DND-41 (cell line): ENCODE results near the gene MARCHF6.

Source experiments
- ATAC-seq: fragments of 200-7000 bp; cut with Tn5 transposase; 3 replicates; pipeline ENCODE4 v1.9.1; 2021; ENCODE audit warnings: low read depth; ENCODE audit not compliant: insufficient read depth
- DNase-seq: peaks from one replicate; pipeline ENCODE4 v3.0.0-alpha.2; 2020
- H2AFZ ChIP-seq: 2 replicates; pipeline ENCODE4 v1.6.0; 2012; ENCODE audit warnings: low read depth, low read length
- H3K27ac ChIP-seq: 2 replicates; pipeline ENCODE4 v1.5.1; 2012; ENCODE audit warnings: low read length, inconsistent platforms
- H3K27me3 ChIP-seq: fragments of 200-600 bp; sonication (generic); 2 replicates; pipeline ENCODE4 v1.6.0; 2012; ENCODE audit warnings: low read length, mild to moderate bottlenecking, inconsistent platforms; ENCODE audit not compliant: insufficient read depth, poor library complexity
- H3K36me3 ChIP-seq: 2 replicates; pipeline ENCODE4 v1.5.1; 2012; ENCODE audit warnings: low read length, inconsistent platforms; ENCODE audit not compliant: insufficient read depth
- H3K4me1 ChIP-seq: 2 replicates; pipeline ENCODE4 v1.5.1; 2012; ENCODE audit warnings: mild to moderate bottlenecking, low read length; ENCODE audit not compliant: insufficient read depth
- H3K4me2 ChIP-seq: 2 replicates; pipeline ENCODE4 v1.6.0; 2012; ENCODE audit warnings: mild to moderate bottlenecking, moderate library complexity, low read length, inconsistent platforms; ENCODE audit not compliant: insufficient read depth
- H3K4me3 ChIP-seq, 2 experiments: fragments of 200-600 bp in 1 of 2; shearing (Covaris generic) in 1 of 2; 2 replicates each; pipeline ENCODE4 v1.5.1; 2012 to 2016; ENCODE audit warnings: inconsistent platforms in 2 of 2, low read length in 2 of 2, mild to moderate bottlenecking in 2 of 2, low read depth in 1 of 2, moderate library complexity in 1 of 2
- H3K79me2 ChIP-seq: 2 replicates; pipeline ENCODE4 v1.6.0; 2012; ENCODE audit warnings: low read length, inconsistent platforms; ENCODE audit not compliant: insufficient read depth
- H3K9ac ChIP-seq: 2 replicates; pipeline ENCODE4 v1.6.0; 2012; ENCODE audit warnings: low read depth, mild to moderate bottlenecking, inconsistent platforms, low read length, moderate library complexity
- H3K9me3 ChIP-seq: 2 replicates; pipeline ENCODE4 v1.5.1; 2012; ENCODE audit warnings: low read length, moderate library complexity, mild to moderate bottlenecking, inconsistent platforms; ENCODE audit not compliant: insufficient read depth, severe bottlenecking
- H4K20me1 ChIP-seq: 2 replicates; pipeline ENCODE4 v1.6.0; 2012; ENCODE audit warnings: low read length; ENCODE audit not compliant: insufficient read depth
- EZH2 ChIP-seq: IDR thresholded peaks from 3 replicates; pipeline ENCODE4 v1.6.1; 2012; ENCODE audit warnings: borderline replicate concordance, low read depth, mild to moderate bottlenecking, moderate library complexity, low read length, inconsistent platforms; ENCODE audit not compliant: severe bottlenecking
- TF ChIP-seq, protein P1 (sequence below): IDR thresholded peaks from 2 replicates; pipeline ENCODE4 v1.5.1; 2012; ENCODE audit warnings: borderline replicate concordance, low read length, moderate library complexity, mild to moderate bottlenecking; ENCODE audit not compliant: poor library complexity, severe bottlenecking; ENCODE audit errors: extremely low read depth

Gene MARCHF6

DNA sequence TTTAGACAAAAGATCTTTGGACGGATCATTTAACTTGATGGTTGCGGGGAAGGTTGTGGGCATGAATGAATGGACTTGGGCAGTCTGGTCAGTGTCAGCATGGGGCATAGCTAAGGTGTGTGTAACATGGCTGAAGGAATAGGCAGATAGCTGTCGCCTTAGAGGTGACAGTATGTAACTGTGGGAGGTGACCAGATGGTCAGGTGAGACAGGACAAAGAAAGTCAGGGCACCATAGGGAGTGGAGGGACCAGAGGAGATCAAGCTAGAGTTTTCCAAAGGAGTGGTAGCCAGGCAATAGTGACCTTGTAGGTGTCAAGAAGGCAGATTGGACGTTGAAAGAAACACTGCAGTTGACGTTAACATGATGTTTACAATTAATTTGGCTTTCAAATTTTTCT lies 43.1 kb downstream of the MARCHF6 start:
- TF ChIP-seq EZH2 = no peak
- TF ChIP-seq, protein P1, sequence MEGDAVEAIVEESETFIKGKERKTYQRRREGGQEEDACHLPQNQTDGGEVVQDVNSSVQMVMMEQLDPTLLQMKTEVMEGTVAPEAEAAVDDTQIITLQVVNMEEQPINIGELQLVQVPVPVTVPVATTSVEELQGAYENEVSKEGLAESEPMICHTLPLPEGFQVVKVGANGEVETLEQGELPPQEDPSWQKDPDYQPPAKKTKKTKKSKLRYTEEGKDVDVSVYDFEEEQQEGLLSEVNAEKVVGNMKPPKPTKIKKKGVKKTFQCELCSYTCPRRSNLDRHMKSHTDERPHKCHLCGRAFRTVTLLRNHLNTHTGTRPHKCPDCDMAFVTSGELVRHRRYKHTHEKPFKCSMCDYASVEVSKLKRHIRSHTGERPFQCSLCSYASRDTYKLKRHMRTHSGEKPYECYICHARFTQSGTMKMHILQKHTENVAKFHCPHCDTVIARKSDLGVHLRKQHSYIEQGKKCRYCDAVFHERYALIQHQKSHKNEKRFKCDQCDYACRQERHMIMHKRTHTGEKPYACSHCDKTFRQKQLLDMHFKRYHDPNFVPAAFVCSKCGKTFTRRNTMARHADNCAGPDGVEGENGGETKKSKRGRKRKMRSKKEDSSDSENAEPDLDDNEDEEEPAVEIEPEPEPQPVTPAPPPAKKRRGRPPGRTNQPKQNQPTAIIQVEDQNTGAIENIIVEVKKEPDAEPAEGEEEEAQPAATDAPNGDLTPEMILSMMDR = no peak
- DNase-seq (no peak), ATAC-seq (no peak)
- H3K27me3 ChIP-seq = no peaks in the 10 kb centered on the region
- H3K4me1 ChIP-seq = no peaks in the 10 kb centered on the region
- H3K4me2 ChIP-seq = no peak overlapping the region
- no peaks in the 10 kb centered on the region; the same call in 1 of the 2 replicates for H3K79me2 ChIP-seq
- no peak overlapping the region for H3K9ac ChIP-seq
- H3K9me3 ChIP-seq = no peaks in the 10 kb centered on the region
- H3K27ac ChIP-seq = no peak overlapping the region
- H3K4me3 ChIP-seq = no peak overlapping the region
- no peak overlapping the region for H2AFZ ChIP-seq
- peaks cover 89% of the 10 kb centered on the region for H3K36me3 ChIP-seq
- no peaks in the 10 kb centered on the region for H4K20me1 ChIP-seq

DNA sequence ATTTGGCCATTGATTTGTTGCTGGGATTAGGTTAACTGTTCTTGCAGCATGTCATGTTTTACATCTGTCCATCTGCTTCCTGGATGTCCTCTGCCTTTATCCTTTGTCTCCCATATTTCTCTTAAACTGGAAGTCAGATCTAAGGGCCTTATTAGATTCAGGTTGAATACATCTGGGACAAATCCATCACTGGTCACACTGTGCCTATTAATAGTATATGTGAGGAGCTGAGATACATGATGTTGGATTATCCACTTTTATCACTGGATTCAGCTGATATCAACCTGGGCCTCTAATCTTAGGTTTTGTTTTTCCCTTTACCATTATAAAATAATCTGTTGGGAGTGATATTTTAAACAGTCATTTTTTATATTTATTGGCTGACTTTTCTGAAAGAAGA lies 46.3 kb downstream of the MARCHF6 start:
- Histone ChIP-seq H3K9me3 (no peaks in the 10 kb centered on the region), H3K36me3 (peaks cover 87% of the 10 kb centered on the region), H3K4me1 (no peaks in the 10 kb centered on the region), H3K27ac (no peak overlapping the region), H3K27me3 (no peaks in the 10 kb centered on the region), H4K20me1 (no peaks in the 10 kb centered on the region), H3K79me2 (no peaks in the 10 kb centered on the region; the same call in 1 of the 2 replicates), H3K4me3 (no peak overlapping the region), H2AFZ (no peak overlapping the region), H3K9ac (no peak overlapping the region), H3K4me2 (no peak overlapping the region)
- DNase-seq (no peak), ATAC-seq (no peak)
- TF ChIP-seq, protein P1 = no peak
- no peak for TF ChIP-seq EZH2

DNA sequence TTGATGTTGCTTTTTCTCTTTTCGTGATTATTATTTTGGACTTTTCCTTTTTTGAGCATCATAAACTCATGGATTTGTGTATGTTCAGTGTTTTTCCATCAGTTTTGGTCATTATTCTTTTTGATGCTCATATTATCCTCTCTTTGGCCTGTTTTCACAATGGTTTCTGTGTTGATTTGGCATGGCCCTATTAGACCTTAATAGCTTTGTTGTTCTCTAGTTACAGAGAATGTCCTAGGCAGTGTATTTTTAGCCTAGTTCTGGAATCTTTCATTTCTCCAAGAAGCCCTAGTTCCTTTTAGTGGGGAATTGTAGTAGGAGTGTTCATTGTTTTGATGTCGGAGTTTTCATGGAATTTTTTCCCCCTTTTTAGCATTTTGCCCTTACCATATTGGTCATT lies 46.9 kb downstream of the MARCHF6 start:
- H3K4me2 ChIP-seq = no peak overlapping the region
- no peaks in the 10 kb centered on the region for H3K4me1 ChIP-seq
- no peaks in the 10 kb centered on the region for H3K9me3 ChIP-seq
- peaks cover 87% of the 10 kb centered on the region for H3K36me3 ChIP-seq
- H3K27ac ChIP-seq = no peak overlapping the region
- TF ChIP-seq EZH2 = no peak
- TF ChIP-seq, protein P1 = no peak
- H3K27me3 ChIP-seq = no peaks in the 10 kb centered on the region
- DNase-seq (no peak), ATAC-seq (no peak)
- no peaks in the 10 kb centered on the region; the same call in 1 of the 2 replicates for H3K79me2 ChIP-seq
- H2AFZ ChIP-seq = no peak overlapping the region
- H4K20me1 ChIP-seq = no peaks in the 10 kb centered on the region
- no peak overlapping the region for H3K9ac ChIP-seq
- no peak overlapping the region for H3K4me3 ChIP-seq

DNA sequence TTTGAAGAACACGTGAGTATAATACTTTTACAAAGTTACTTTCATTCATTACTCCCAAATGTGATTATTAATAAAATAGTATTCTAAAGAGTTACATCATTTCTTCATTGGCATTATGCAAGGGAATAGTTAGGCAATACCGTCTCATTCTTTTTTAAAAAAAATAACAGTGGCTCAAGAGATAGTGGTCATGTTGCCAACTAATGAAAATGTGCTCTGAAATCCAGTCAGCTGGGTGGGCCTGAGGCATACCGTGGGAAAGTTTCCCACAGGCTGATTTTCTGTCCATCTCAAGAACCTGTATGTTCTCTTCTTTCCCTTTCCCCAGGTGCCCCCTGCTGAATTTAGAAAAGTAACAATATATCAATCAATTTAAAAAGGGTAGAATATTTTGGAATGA lies 47.3 kb downstream of the MARCHF6 start:
- H3K4me2 ChIP-seq = no peak overlapping the region
- DNase-seq = no peak
- TF ChIP-seq, protein P1 = no peak

More for the DNA sequence above, 47.3 kb downstream of the MARCHF6 start:
- Histone ChIP-seq H3K79me2 (no peaks in the 10 kb centered on the region; the same call in 1 of the 2 replicates), H3K9ac (no peak overlapping the region), H3K27me3 (no peaks in the 10 kb centered on the region), H3K27ac (no peak overlapping the region), H3K4me1 (no peaks in the 10 kb centered on the region), H3K36me3 (peaks cover 87% of the 10 kb centered on the region), H4K20me1 (no peaks in the 10 kb centered on the region), H2AFZ (no peak overlapping the region), H3K9me3 (no peaks in the 10 kb centered on the region), H3K4me3 (no peak overlapping the region)
- ATAC-seq = no peak
